Measurements from ENCODE around the gene SDK1. TPM values are rescaled to one million over a fixed set of nuclear protein-coding genes. Genes with fewer than 3 reads are reported as not detected.

SDK1 gene
- total RNA-seq, 1 experiment from 2014 or later, result 9.3 TPM

DNA sequence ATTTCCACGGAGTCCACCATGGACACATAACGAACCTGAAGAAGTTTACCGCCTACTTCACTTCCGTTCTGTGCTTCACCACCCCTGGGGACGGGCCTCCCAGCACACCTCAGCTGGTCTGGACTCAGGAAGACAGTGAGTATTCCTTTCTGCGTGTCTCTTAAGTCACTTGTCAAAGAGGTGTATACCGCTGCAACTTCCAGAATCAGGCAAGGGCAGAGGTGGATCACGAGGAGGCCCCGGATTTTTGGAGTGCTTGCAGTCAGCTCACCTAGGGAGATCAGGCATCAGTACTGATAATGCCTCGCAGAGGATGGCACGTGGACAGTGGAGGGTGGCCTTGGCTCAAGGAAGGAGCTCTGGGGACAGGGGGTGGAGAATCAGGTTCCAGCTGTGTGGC lies 750.6 kb downstream of the SDK1 start:
- peaks cover 11% of the 10 kb centered on the region for H3K4me1 Mint-ChIP-seq
- DNase-seq (ENCODE audit: low spot score) (no peak), ATAC-seq (no peak)
- H3K36me3 Mint-ChIP-seq, result peaks cover 2% of the 10 kb centered on the region; the same call in 1 of the 2 replicates
- no peak overlapping the region for H3K4me3 Mint-ChIP-seq
- TF ChIP-seq, protein P1, sequence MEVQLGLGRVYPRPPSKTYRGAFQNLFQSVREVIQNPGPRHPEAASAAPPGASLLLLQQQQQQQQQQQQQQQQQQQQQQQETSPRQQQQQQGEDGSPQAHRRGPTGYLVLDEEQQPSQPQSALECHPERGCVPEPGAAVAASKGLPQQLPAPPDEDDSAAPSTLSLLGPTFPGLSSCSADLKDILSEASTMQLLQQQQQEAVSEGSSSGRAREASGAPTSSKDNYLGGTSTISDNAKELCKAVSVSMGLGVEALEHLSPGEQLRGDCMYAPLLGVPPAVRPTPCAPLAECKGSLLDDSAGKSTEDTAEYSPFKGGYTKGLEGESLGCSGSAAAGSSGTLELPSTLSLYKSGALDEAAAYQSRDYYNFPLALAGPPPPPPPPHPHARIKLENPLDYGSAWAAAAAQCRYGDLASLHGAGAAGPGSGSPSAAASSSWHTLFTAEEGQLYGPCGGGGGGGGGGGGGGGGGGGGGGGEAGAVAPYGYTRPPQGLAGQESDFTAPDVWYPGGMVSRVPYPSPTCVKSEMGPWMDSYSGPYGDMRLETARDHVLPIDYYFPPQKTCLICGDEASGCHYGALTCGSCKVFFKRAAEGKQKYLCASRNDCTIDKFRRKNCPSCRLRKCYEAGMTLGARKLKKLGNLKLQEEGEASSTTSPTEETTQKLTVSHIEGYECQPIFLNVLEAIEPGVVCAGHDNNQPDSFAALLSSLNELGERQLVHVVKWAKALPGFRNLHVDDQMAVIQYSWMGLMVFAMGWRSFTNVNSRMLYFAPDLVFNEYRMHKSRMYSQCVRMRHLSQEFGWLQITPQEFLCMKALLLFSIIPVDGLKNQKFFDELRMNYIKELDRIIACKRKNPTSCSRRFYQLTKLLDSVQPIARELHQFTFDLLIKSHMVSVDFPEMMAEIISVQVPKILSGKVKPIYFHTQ (CRISPR knock-in tag; IDR thresholded peaks at IDR 0.05), result no peak
- TF ChIP-seq FOXP1 (CRISPR knock-in tag; IDR thresholded peaks at IDR 0.05; ENCODE audit: borderline replicate concordance), result no peak
- TF ChIP-seq, protein P2, sequence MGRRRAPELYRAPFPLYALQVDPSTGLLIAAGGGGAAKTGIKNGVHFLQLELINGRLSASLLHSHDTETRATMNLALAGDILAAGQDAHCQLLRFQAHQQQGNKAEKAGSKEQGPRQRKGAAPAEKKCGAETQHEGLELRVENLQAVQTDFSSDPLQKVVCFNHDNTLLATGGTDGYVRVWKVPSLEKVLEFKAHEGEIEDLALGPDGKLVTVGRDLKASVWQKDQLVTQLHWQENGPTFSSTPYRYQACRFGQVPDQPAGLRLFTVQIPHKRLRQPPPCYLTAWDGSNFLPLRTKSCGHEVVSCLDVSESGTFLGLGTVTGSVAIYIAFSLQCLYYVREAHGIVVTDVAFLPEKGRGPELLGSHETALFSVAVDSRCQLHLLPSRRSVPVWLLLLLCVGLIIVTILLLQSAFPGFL (CRISPR knock-in tag; IDR thresholded peaks at IDR 0.05; ENCODE audit: borderline replicate concordance), result no peak
- TF ChIP-seq ZNF671 (CRISPR knock-in tag; IDR thresholded peaks at IDR 0.05), result no peak
- no peak for TF ChIP-seq CREB1 (CRISPR knock-in tag; IDR thresholded peaks at IDR 0.05)
- TF ChIP-seq E2F1 (CRISPR knock-in tag; IDR thresholded peaks at IDR 0.05), result no peak
- TF ChIP-seq FOXP4 (CRISPR knock-in tag; IDR thresholded peaks at IDR 0.05), result no peak
- no peak for TF ChIP-seq PRRX2 (CRISPR knock-in tag; IDR thresholded peaks at IDR 0.05)
- CTCF ChIA-PET, result interaction anchor here (0.7 to 1.1 kb wide), 3 partner anchors 52 to 437 kb away, joined by 3 to 4 read pairs (median 3); no protein-coding TSS in a partner anchor
- H3K27me3 Mint-ChIP-seq (ENCODE audit: low read depth), result no peaks in the 10 kb centered on the region; the same call in 1 of the 2 replicates
- no peaks in the 10 kb centered on the region for H3K9me3 Mint-ChIP-seq
- no peak overlapping the region for H3K27ac Mint-ChIP-seq
- POLR2A ChIA-PET, result no interaction called here

DNA sequence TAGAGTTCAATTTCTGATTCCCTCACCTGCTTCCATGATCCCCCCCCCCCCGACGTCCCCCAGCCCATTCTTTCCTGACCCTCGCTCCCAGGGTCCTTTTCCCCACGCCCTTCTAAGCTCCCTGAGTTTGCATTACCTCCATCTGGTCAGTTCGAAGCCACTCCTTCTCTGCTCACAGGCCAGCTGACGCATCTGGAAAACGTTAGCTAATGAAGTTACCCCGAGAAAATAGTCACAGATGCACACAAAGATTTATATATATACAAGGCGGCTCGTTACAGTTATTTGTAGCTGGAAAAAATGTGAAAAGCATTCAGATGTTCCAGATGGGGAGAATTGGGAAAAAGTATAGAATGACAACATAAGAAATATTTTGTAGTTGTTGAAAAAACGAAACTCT lies 751.1 kb downstream of the SDK1 start:
- ChIA-PET CTCF (interaction anchor here (0.7 to 1.1 kb wide), 3 partner anchors 51 to 437 kb away, joined by 3 to 4 read pairs (median 3); no protein-coding TSS in a partner anchor), POLR2A (no interaction called here)
- Mint-ChIP-seq H3K4me1 (peaks cover 8% of the 10 kb centered on the region), H3K27me3 (ENCODE audit: low read depth) (no peaks in the 10 kb centered on the region; the same call in 1 of the 2 replicates), H3K9me3 (no peaks in the 10 kb centered on the region), H3K27ac (no peak overlapping the region), H3K36me3 (peaks cover 2% of the 10 kb centered on the region; the same call in 1 of the 2 replicates), H3K4me3 (no peak overlapping the region)
- no peak for TF ChIP-seq ZSCAN18 (CRISPR knock-in tag; IDR thresholded peaks at IDR 0.05)
- TF ChIP-seq, protein P3, sequence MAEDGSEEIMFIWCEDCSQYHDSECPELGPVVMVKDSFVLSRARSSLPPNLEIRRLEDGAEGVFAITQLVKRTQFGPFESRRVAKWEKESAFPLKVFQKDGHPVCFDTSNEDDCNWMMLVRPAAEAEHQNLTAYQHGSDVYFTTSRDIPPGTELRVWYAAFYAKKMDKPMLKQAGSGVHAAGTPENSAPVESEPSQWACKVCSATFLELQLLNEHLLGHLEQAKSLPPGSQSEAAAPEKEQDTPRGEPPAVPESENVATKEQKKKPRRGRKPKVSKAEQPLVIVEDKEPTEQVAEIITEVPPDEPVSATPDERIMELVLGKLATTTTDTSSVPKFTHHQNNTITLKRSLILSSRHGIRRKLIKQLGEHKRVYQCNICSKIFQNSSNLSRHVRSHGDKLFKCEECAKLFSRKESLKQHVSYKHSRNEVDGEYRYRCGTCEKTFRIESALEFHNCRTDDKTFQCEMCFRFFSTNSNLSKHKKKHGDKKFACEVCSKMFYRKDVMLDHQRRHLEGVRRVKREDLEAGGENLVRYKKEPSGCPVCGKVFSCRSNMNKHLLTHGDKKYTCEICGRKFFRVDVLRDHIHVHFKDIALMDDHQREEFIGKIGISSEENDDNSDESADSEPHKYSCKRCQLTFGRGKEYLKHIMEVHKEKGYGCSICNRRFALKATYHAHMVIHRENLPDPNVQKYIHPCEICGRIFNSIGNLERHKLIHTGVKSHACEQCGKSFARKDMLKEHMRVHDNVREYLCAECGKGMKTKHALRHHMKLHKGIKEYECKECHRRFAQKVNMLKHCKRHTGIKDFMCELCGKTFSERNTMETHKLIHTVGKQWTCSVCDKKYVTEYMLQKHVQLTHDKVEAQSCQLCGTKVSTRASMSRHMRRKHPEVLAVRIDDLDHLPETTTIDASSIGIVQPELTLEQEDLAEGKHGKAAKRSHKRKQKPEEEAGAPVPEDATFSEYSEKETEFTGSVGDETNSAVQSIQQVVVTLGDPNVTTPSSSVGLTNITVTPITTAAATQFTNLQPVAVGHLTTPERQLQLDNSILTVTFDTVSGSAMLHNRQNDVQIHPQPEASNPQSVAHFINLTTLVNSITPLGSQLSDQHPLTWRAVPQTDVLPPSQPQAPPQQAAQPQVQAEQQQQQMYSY (CRISPR knock-in tag; IDR thresholded peaks at IDR 0.05), result no peak
- TF ChIP-seq, protein P4, sequence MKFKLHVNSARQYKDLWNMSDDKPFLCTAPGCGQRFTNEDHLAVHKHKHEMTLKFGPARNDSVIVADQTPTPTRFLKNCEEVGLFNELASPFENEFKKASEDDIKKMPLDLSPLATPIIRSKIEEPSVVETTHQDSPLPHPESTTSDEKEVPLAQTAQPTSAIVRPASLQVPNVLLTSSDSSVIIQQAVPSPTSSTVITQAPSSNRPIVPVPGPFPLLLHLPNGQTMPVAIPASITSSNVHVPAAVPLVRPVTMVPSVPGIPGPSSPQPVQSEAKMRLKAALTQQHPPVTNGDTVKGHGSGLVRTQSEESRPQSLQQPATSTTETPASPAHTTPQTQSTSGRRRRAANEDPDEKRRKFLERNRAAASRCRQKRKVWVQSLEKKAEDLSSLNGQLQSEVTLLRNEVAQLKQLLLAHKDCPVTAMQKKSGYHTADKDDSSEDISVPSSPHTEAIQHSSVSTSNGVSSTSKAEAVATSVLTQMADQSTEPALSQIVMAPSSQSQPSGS (CRISPR knock-in tag; IDR thresholded peaks at IDR 0.05; ENCODE audit: borderline replicate concordance, low read depth), result no peak
- TF ChIP-seq, protein P5, sequence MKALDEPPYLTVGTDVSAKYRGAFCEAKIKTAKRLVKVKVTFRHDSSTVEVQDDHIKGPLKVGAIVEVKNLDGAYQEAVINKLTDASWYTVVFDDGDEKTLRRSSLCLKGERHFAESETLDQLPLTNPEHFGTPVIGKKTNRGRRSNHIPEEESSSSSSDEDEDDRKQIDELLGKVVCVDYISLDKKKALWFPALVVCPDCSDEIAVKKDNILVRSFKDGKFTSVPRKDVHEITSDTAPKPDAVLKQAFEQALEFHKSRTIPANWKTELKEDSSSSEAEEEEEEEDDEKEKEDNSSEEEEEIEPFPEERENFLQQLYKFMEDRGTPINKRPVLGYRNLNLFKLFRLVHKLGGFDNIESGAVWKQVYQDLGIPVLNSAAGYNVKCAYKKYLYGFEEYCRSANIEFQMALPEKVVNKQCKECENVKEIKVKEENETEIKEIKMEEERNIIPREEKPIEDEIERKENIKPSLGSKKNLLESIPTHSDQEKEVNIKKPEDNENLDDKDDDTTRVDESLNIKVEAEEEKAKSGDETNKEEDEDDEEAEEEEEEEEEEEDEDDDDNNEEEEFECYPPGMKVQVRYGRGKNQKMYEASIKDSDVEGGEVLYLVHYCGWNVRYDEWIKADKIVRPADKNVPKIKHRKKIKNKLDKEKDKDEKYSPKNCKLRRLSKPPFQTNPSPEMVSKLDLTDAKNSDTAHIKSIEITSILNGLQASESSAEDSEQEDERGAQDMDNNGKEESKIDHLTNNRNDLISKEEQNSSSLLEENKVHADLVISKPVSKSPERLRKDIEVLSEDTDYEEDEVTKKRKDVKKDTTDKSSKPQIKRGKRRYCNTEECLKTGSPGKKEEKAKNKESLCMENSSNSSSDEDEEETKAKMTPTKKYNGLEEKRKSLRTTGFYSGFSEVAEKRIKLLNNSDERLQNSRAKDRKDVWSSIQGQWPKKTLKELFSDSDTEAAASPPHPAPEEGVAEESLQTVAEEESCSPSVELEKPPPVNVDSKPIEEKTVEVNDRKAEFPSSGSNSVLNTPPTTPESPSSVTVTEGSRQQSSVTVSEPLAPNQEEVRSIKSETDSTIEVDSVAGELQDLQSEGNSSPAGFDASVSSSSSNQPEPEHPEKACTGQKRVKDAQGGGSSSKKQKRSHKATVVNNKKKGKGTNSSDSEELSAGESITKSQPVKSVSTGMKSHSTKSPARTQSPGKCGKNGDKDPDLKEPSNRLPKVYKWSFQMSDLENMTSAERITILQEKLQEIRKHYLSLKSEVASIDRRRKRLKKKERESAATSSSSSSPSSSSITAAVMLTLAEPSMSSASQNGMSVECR (CRISPR knock-in tag; IDR thresholded peaks at IDR 0.05; ENCODE audit: borderline replicate concordance), result no peak
- no peak for TF ChIP-seq NR1H2 (CRISPR knock-in tag; IDR thresholded peaks at IDR 0.05)
- TF ChIP-seq TEAD1 (CRISPR knock-in tag; IDR thresholded peaks at IDR 0.05), result no peak
- DNase-seq (ENCODE audit: low spot score) (no peak), ATAC-seq (no peak)

Measured in WTC11 (cell line).